Measurements from ENCODE around the gene SLC38A1.

Gene SLC38A1

DNA sequence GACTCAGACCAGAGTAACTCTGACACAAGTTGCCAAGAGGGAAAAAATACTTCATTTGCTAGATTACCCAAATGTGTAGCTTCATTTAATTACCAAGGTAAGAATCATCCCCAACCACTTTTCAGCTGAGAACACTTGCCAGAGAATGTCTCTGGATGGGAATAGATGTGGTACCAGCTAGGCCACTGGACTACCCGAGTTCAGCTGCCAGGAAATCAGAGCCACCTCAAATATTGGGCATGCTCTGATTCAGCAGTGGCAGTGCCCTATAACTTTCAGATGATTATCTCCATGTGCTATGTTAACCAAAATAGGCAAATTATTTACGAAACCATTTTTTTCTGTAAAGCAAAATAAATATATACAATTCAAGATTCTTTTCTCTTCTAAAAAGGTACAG lies 80.7 kb downstream of the SLC38A1 start:
- TF ChIP-seq REST (IDR thresholded peaks at IDR 0.05; ENCODE audit: insufficient read depth in 1 of 2, low read depth in 2 of 2, low read length in 2 of 2): no peak
- TF ChIP-seq TAF1 (IDR thresholded peaks at IDR 0.05; ENCODE audit: borderline replicate concordance, insufficient read depth, low read length): no peak
- TF ChIP-seq POLR2AphosphoS5 (IDR thresholded peaks at IDR 0.05; ENCODE audit: low read depth, low read length): no peak
- no peak for TF ChIP-seq FOXP2 (optimal IDR thresholded peaks at IDR 0.05; ENCODE audit: borderline replicate concordance, extremely low read depth, extremely low read length, insufficient read depth)
- no peak for TF ChIP-seq SIN3A (IDR thresholded peaks at IDR 0.05; ENCODE audit: borderline replicate concordance, insufficient read depth, low read length)

DNA sequence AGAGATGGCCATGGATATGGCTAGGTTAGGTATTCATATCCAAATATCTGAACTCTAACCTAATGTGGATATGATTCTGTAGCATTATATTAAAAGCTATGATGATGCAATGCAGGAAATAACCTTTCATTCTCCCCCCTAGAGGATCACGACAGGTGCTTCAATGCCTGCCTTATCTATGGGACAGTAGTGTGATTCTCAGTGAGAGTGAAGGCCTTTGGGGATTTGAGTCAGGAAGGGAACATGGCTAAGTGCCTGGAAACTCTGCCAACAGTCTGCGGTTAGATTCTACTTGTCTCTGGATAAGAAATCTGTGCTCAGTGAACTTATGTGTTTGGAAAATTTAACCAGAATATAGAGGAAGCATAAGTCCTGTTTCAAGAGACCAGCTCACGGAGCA lies 81.8 kb downstream of the SLC38A1 start:
- TF ChIP-seq TAF1 (IDR thresholded peaks at IDR 0.05; ENCODE audit: borderline replicate concordance, insufficient read depth, low read length): no peak

DNA sequence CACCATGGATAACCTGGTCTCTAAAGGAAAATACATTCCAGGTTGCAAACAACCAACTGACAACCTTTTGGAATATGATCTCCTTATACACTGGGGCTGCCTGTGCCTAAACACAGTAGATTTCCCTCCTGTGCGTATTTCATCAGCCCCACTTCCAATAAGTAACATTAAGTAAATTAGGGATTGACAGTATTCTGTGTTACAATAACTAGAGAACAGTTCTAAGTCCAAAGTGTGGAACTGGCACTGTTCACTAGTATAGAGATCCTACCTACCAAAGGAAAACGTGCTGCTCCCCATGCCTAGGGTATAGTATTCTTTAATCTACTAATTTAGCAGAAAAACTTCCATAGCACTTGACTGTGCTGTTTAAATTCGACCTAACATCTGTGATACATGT lies 82.8 kb downstream of the SLC38A1 start:
- TF ChIP-seq POLR2AphosphoS5 (IDR thresholded peaks at IDR 0.05; ENCODE audit: low read depth, low read length) (no peak), REST (IDR thresholded peaks at IDR 0.05; ENCODE audit: insufficient read depth in 1 of 2, low read depth in 2 of 2, low read length in 2 of 2) (no peak), TAF1 (IDR thresholded peaks at IDR 0.05; ENCODE audit: borderline replicate concordance, insufficient read depth, low read length) (no peak), SIN3A (IDR thresholded peaks at IDR 0.05; ENCODE audit: borderline replicate concordance, insufficient read depth, low read length) (no peak), FOXP2 (optimal IDR thresholded peaks at IDR 0.05; ENCODE audit: borderline replicate concordance, extremely low read depth, extremely low read length, insufficient read depth) (no peak)

DNA sequence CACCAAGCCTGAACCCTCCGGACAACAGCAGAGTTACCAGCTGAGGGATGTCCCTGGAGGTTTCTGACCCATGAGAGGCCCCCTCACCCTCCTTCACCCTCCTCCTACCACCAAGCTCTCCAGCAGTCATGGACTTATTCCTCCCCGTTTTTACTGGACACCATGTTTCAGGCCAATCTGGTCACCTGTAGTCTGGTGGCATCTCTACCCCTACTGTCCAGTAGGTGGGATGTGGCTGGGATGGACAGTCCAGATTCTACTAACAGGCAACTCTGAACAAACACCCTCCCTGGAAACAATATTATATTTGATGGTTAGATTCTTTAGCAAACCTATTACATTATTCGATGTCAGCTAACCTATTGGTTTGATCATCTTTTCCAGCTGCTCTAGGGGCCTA lies 83.2 kb downstream of the SLC38A1 start:
- no peak for TF ChIP-seq POLR2AphosphoS5 (IDR thresholded peaks at IDR 0.05; ENCODE audit: low read depth, low read length)
- no peak for TF ChIP-seq FOXP2 (optimal IDR thresholded peaks at IDR 0.05; ENCODE audit: borderline replicate concordance, extremely low read depth, extremely low read length, insufficient read depth)
- no peak for TF ChIP-seq TAF1 (IDR thresholded peaks at IDR 0.05; ENCODE audit: borderline replicate concordance, insufficient read depth, low read length)
- TF ChIP-seq SIN3A (IDR thresholded peaks at IDR 0.05; ENCODE audit: borderline replicate concordance, insufficient read depth, low read length): no peak
- TF ChIP-seq REST (IDR thresholded peaks at IDR 0.05; ENCODE audit: insufficient read depth in 1 of 2, low read depth in 2 of 2, low read length in 2 of 2): no peak

DNA sequence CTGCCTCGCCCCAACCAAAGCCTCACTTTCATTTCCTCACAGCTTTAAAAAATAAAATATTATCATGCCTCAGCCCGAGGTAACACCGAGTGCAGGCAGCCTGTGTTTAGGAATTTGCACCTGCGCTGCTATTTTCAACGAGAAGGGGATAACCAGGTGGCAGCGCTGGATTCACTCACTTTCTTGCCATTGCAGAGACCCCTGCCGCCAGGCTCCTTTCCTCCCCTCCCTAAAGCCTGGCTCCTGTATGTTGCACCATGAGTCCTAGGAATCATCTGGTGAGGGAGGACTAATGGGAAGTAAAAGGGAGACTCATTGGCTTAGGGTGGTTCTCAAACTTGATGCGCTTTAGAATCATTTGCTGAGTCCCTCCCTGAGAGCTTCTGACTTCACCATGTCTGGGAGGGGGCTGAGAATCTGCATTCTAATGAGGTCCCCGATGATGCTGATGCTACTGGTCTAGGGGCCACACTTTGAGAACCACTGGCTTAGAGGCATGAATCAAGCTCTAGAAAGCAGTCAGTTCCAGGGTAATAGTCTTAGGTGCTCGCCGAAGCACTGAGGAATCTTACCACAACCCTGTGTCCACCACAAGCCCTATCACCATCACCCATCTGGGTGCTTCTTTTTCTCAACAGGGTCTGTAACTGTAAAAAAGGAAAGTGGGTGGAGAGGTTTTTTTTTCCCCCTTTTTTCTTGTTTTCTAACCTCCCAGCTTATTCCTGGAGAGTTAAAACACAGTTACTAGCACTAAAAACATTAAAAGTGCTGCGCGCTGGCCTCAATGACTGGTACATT lies 83.8 kb downstream of the SLC38A1 start:
- no peak for TF ChIP-seq REST (IDR thresholded peaks at IDR 0.05; ENCODE audit: insufficient read depth in 1 of 2, low read depth in 2 of 2, low read length in 2 of 2)
- TF ChIP-seq SIN3A (IDR thresholded peaks at IDR 0.05; ENCODE audit: borderline replicate concordance, insufficient read depth, low read length): no peak
- TF ChIP-seq POLR2AphosphoS5 (IDR thresholded peaks at IDR 0.05; ENCODE audit: low read depth, low read length): no peak
- TF ChIP-seq TAF1 (IDR thresholded peaks at IDR 0.05; ENCODE audit: borderline replicate concordance, insufficient read depth, low read length): no peak
- TF ChIP-seq FOXP2 (optimal IDR thresholded peaks at IDR 0.05; ENCODE audit: borderline replicate concordance, extremely low read depth, extremely low read length, insufficient read depth): no peak
